Mesothelial cell of epicardium (in vitro differentiated cells): ENCODE measurements around the gene S100A5. TPM values are rescaled to one million over a fixed set of nuclear protein-coding genes. Genes with fewer than 3 reads are reported as not detected.

ENCODE experiments used
- DNase-seq, 2 experiments: peaks; one replicate each; pipeline ENCODE4 v3.0.0; 2021; ENCODE audit warnings: low spot score in 2 of 2; ENCODE audit not compliant: unreplicated experiment in 2 of 2
- H3K27ac Mint-ChIP-seq: 2 replicates; pipeline ENCODE4 v1.8.0; 2021; ENCODE audit warnings: mixed read lengths
- H3K27me3 Mint-ChIP-seq: 2 replicates; pipeline ENCODE4 v1.8.0; 2021; ENCODE audit warnings: low read depth, mixed read lengths
- H3K36me3 Mint-ChIP-seq: 2 replicates; pipeline ENCODE4 v1.8.0; 2021; ENCODE audit warnings: mixed read lengths
- H3K4me1 Mint-ChIP-seq: 2 replicates; pipeline ENCODE4 v1.8.0; 2021; ENCODE audit warnings: mixed read lengths
- H3K4me3 Mint-ChIP-seq: 2 replicates; pipeline ENCODE4 v1.8.0; 2021; ENCODE audit warnings: mild to moderate bottlenecking, moderate library complexity, mixed read lengths
- H3K9me3 Mint-ChIP-seq: 2 replicates; pipeline ENCODE4 v1.8.0; 2021; ENCODE audit warnings: mixed read lengths
- total RNA-seq: library from RNA; stranded (reverse); gene quantifications from 3 replicates; pipeline ENCODE4 v1.2.1, GENCODE V29; 2021
- TF ChIP-seq, protein P1 (sequence below): fragments of 200-600 bp; sonication (generic); IDR thresholded peaks from one replicate; pipeline ENCODE4 v1.5.0; 2021; ENCODE audit warnings: antibody characterized with exemption; ENCODE audit not compliant: unreplicated experiment

S100A5 gene
- total RNA-seq, 1 donor from 2014 or later = not detected

- H3K4me3 Mint-ChIP-seq = no peak overlapping the region
- H3K27ac Mint-ChIP-seq = no peak overlapping the region
- H3K9me3 Mint-ChIP-seq = no peaks in the 10 kb centered on the region
- no peaks in the 10 kb centered on the region for H3K27me3 Mint-ChIP-seq
- no peak for DNase-seq
- peaks cover 23% of the 10 kb centered on the region for H3K4me1 Mint-ChIP-seq
- TF ChIP-seq, protein P1, sequence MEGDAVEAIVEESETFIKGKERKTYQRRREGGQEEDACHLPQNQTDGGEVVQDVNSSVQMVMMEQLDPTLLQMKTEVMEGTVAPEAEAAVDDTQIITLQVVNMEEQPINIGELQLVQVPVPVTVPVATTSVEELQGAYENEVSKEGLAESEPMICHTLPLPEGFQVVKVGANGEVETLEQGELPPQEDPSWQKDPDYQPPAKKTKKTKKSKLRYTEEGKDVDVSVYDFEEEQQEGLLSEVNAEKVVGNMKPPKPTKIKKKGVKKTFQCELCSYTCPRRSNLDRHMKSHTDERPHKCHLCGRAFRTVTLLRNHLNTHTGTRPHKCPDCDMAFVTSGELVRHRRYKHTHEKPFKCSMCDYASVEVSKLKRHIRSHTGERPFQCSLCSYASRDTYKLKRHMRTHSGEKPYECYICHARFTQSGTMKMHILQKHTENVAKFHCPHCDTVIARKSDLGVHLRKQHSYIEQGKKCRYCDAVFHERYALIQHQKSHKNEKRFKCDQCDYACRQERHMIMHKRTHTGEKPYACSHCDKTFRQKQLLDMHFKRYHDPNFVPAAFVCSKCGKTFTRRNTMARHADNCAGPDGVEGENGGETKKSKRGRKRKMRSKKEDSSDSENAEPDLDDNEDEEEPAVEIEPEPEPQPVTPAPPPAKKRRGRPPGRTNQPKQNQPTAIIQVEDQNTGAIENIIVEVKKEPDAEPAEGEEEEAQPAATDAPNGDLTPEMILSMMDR = no peak
- H3K36me3 Mint-ChIP-seq = no peaks in the 10 kb centered on the region
Observed at GRCh38 chr1:153573351-153573750, 32.6 kb upstream of the S100A5 start.

GRCh38 chr1:153572569-153573015, 31.9 kb upstream of the S100A5 start:
- Mint-ChIP-seq H3K4me1 (peaks cover 23% of the 10 kb centered on the region), H3K9me3 (no peaks in the 10 kb centered on the region), H3K4me3 (no peak overlapping the region), H3K27ac (no peak overlapping the region), H3K27me3 (no peaks in the 10 kb centered on the region), H3K36me3 (no peaks in the 10 kb centered on the region)
- TF ChIP-seq, protein P1 = no peak
- DNase-seq = no peak

DNA sequence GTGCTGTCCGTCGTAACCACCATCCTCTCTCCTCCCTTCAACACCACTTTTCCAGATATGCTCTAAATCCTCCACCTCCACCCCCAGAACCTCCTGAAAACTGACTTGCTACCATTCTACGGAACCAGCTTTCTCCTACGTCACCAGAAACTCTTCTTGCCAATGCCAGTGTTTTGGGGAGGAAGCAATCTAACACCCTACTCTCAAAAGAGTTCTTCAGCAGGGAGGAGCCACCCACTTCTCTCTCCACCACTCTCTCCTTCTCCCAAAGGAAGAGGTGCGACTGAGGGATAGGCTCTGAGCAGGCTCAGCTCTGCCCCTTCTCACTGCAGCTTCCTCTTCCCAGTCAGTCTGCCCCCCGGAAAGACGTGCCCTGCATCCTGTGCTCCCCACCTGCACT, 31.0 kb upstream of the S100A5 start:
- no peaks in the 10 kb centered on the region for H3K9me3 Mint-ChIP-seq
- H3K27me3 Mint-ChIP-seq = no peaks in the 10 kb centered on the region
- DNase-seq = no peak
- no peak overlapping the region for H3K4me3 Mint-ChIP-seq
- H3K4me1 Mint-ChIP-seq = peaks cover 29% of the 10 kb centered on the region
- no peaks in the 10 kb centered on the region for H3K36me3 Mint-ChIP-seq
- TF ChIP-seq, protein P1 = no peak
- H3K27ac Mint-ChIP-seq = no peak overlapping the region

- no peaks in the 10 kb centered on the region for H3K36me3 Mint-ChIP-seq
- no peak for DNase-seq
- no peaks in the 10 kb centered on the region for H3K9me3 Mint-ChIP-seq
- H3K27ac Mint-ChIP-seq = no peak overlapping the region
- H3K4me3 Mint-ChIP-seq = no peak overlapping the region
- no peaks in the 10 kb centered on the region for H3K27me3 Mint-ChIP-seq
- peaks cover 35% of the 10 kb centered on the region for H3K4me1 Mint-ChIP-seq
- TF ChIP-seq, protein P1 = no peak
Observed at GRCh38 chr1:153570874-153571273, 30.1 kb upstream of the S100A5 start.

GRCh38 chr1:153569465-153569864, 28.7 kb upstream of the S100A5 start:
- Mint-ChIP-seq H3K27ac (peak overlapping the region; percentile 50), H3K4me1 (peaks cover 42% of the 10 kb centered on the region), H3K9me3 (no peaks in the 10 kb centered on the region), H3K27me3 (no peaks in the 10 kb centered on the region), H3K36me3 (no peaks in the 10 kb centered on the region), H3K4me3 (no peak overlapping the region)
- no peak for DNase-seq
- TF ChIP-seq, protein P1 = no peak
